A549 (cell line): ENCODE measurements around the gene ARAP2. TPM values are rescaled to one million over a fixed set of nuclear protein-coding genes. Genes with fewer than 3 reads are reported as not detected.

ENCODE experiments used
- ATAC-seq, 2 experiments: fragments of 200-7000 bp in 1 of 2; fragments of >200 bp in 1 of 2; cut with Nextera tagmentation in 1 of 2; cut with Tn5 transposase in 1 of 2; 3 replicates each; pipeline versions ENCODE4 v1.8.0 to v1.9.1; 2018 to 2020; ENCODE audit warnings: mild to moderate bottlenecking in 1 of 2, moderate library complexity in 1 of 2
- CTCF ChIA-PET: fragments of 300-600 bp; sonication (Branson Sonifier 250); formaldehyde crosslinking; extraction: SDS; loops from one replicate; lab custom pipeline; 2021; ENCODE audit warnings: antibody characterized with exemption, inconsistent platforms; lab: Yijun Ruan, JAX
- POLR2A ChIA-PET: fragments of 350-600 bp; formaldehyde crosslinking; extraction: SDS; loops from one replicate; lab custom pipeline; 2021; ENCODE audit warnings: antibody characterized with exemption, inconsistent platforms; lab: Yijun Ruan, JAX
- DNase-seq, 2 experiments: peaks; one replicate each; pipeline versions ENCODE4 v3.0.0 to v3.0.0-alpha.2; 2011 to 2016; ENCODE audit warnings: low read depth in 1 of 2, low spot score in 1 of 2
- FAIRE-seq: peaks from 2 replicates; lab custom pipeline; 2011; peaks lifted over from hg19 to GRCh38; lab: Jason Lieb, UNC
- H3K27ac ChIP-seq, 2 experiments: fragments of >200 bp; sonication (Bioruptor Twin); formaldehyde crosslinking; 3 replicates each; pipeline ENCODE4 v1.5.1; 2016 to 2017
- H3K4me1 ChIP-seq: fragments of >200 bp; sonication (Bioruptor Twin); formaldehyde crosslinking; 3 replicates; pipeline ENCODE4 v1.6.1; 2016
- H3K4me2 ChIP-seq: fragments of >200 bp; sonication (Bioruptor Twin); formaldehyde crosslinking; 3 replicates; pipeline ENCODE4 v1.6.1; 2016
- H3K4me3 ChIP-seq: fragments of >200 bp; sonication (Bioruptor Twin); formaldehyde crosslinking; 3 replicates; pipeline ENCODE4 v1.5.1; 2016
- H3K9me3 ChIP-seq: fragments of >200 bp; sonication (Bioruptor Twin); formaldehyde crosslinking; 3 replicates; pipeline ENCODE4 v1.6.1; 2016
- CBX2 ChIP-seq: fragments of 200-600 bp; sonication (generic); IDR thresholded peaks from 2 replicates; pipeline ENCODE4 v1.6.1; 2016; ENCODE audit warnings: low read depth, mild to moderate bottlenecking, borderline replicate concordance
- EHMT2 ChIP-seq: fragments of 200-600 bp; sonication (generic); IDR thresholded peaks from 2 replicates; pipeline ENCODE4 v1.6.1; 2016; ENCODE audit warnings: antibody characterized with exemption, low read depth, mild to moderate bottlenecking, moderate library complexity
- EP300 ChIP-seq, 2 experiments: fragments of >200 bp; sonication (Bioruptor Twin); formaldehyde crosslinking; IDR thresholded peaks; 2 replicates in 1 of 2; 3 replicates in 1 of 2; pipeline ENCODE4 v1.6.1; 2016 to 2017
- FOSB ChIP-seq: fragments of 250-450 bp; sonication (Bioruptor Pico); IDR thresholded peaks from 2 replicates; pipeline ENCODE4 v1.5.0; 2020; ENCODE audit warnings: mild to moderate bottlenecking, moderate library complexity
- FOSL2 ChIP-seq, 2 experiments: fragments of 450-650 bp in 1 of 2; fragments of >200 bp in 1 of 2; sonication (Bioruptor Twin) in 1 of 2; formaldehyde crosslinking; IDR thresholded peaks; 2 replicates each; pipeline versions ENCODE4 v1.5.0 to v1.6.1; 2016 to 2020; ENCODE audit warnings: mild to moderate bottlenecking in 1 of 2, moderate library complexity in 1 of 2
- HOXA7 ChIP-seq: fragments of 250-450 bp; sonication (Bioruptor Pico); IDR thresholded peaks from 2 replicates; pipeline ENCODE4 v1.5.0; 2020; ENCODE audit warnings: mild to moderate bottlenecking, moderate library complexity
- HOXB5 ChIP-seq: fragments of 250-450 bp; sonication (Bioruptor Pico); IDR thresholded peaks from 2 replicates; pipeline ENCODE4 v1.5.0; 2020; ENCODE audit warnings: mild to moderate bottlenecking, moderate library complexity
- KDM5A ChIP-seq: fragments of 200-600 bp; sonication (generic); IDR thresholded peaks from 2 replicates; pipeline ENCODE4 v1.6.1; 2016; ENCODE audit warnings: antibody characterized with exemption, mild to moderate bottlenecking
- MAFK ChIP-seq: fragments of 450-650 bp; IDR thresholded peaks from 2 replicates; pipeline ENCODE4 v1.6.1; 2014; ENCODE audit not compliant: partially characterized antibody
- MAZ ChIP-seq: fragments of 150-350 bp; IDR thresholded peaks from 2 replicates; pipeline ENCODE4 v1.6.1; 2014; ENCODE audit warnings: antibody characterized with exemption, low read depth, low read length, borderline replicate concordance
- MYC ChIP-seq: IDR thresholded peaks from 2 replicates; pipeline ENCODE4 v1.6.1; 2012; ENCODE audit warnings: mild to moderate bottlenecking, inconsistent platforms, low read length, improper control_type of control experiment, borderline replicate concordance
- NFE2L2 ChIP-seq: fragments of 150-350 bp; conservative IDR thresholded peaks from 2 replicates; pipeline ENCODE4 v1.6.1; 2014; ENCODE audit warnings: low read length
- PBX3 ChIP-seq: IDR thresholded peaks from 2 replicates; pipeline ENCODE4 v1.6.1; 2012
- POLR2A ChIP-seq: IDR thresholded peaks from 2 replicates; pipeline ENCODE4 v1.6.1; 2012; ENCODE audit warnings: mild to moderate bottlenecking, low read length
- ZC3H11A ChIP-seq: fragments of 450-650 bp; IDR thresholded peaks from 2 replicates; pipeline ENCODE4 v1.6.1; 2014; ENCODE audit warnings: antibody characterized with exemption, mild to moderate bottlenecking
- ZNF302 ChIP-seq: fragments of 250-450 bp; sonication (Bioruptor Pico); IDR thresholded peaks from 2 replicates; pipeline ENCODE4 v1.9.0; 2021; ENCODE audit warnings: inconsistent platforms, mild to moderate bottlenecking, moderate library complexity
- ZSCAN20 ChIP-seq: fragments of 250-450 bp; sonication (Bioruptor Pico); IDR thresholded peaks from 2 replicates; pipeline ENCODE4 v1.8.0; 2022; ENCODE audit warnings: mild to moderate bottlenecking, moderate library complexity
- WGBS: methylation state at CpG from one replicate; pipeline ENCODE4 v1.1.6; 2017; ENCODE audit errors: missing lambda C conversion rate; 5-methylcytosine and 5-hydroxymethylcytosine counted together
- polyA plus RNA-seq, 4 experiments: library from polyadenylated mRNA; depleted of rRNA in 3 of 4; stranded (reverse); fragments of >200 nt; fragmentation: RNase III in 1 of 4; extraction: RNeasy Plus Mini Kit Qiagen cat#74134 plus additional on column Dnase treatment in 1 of 4; gene quantifications; 2 replicates in 3 of 4; 3 replicates in 1 of 4; pipeline ENCODE4 v1.2.3, GENCODE V29; 2011 to 2017
- TF ChIP-seq, protein P1 (sequence below): IDR thresholded peaks from 2 replicates; pipeline ENCODE4 v1.6.1; 2012; ENCODE audit warnings: low read depth, borderline replicate concordance
- TF ChIP-seq, protein P2 (sequence below): fragments of >200 bp; sonication (Bioruptor Twin); formaldehyde crosslinking; IDR thresholded peaks from 3 replicates; pipeline ENCODE4 v1.5.1; 2016
- TF ChIP-seq, protein P3 (sequence below): fragments of 150-350 bp; IDR thresholded peaks from 2 replicates; pipeline ENCODE4 v1.6.1; 2014; ENCODE audit warnings: low read depth, mild to moderate bottlenecking, low read length

The ARAP2 gene
- polyA plus RNA-seq, 2 of the 4 experiments (the other 2 are of a cell fraction) = 0.34 to 0.75 TPM

DNA sequence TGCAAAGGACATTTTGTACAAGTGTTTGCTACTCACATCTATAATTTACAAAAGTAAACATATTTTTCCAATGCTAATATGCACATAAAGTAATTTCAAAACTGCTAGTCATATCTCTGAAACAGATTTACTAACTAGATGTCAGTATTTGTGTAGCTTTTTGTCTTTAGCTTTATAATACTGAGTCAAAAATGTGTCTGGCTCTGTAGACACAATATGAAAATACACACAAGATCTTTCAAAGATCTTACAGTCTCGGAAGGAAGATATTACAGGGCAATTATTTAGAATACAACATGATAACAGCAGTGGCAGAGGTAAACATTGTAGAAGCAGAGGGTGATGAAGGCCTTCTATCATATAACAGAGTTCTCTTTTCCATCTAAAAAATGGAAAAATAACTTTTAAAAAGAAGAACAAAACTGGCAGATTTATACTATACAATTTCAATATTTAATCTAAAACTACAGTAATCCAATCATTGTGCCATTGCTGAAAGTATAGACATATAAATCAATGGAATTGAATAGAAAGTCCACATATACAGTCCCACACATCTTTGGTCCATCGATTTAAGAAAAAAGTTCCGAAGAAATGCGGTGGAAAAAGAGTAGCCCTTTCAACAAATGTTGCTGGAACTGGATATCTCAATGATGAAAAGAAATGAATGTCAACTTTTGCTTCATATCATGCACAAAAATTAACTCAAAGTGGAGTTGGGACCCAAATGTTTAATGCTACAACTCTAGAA lies 29.4 kb downstream of the ARAP2 start:
- no peaks in the 10 kb centered on the region for H3K9me3 ChIP-seq
- H3K4me3 ChIP-seq = no peak overlapping the region
- TF ChIP-seq, protein P1, sequence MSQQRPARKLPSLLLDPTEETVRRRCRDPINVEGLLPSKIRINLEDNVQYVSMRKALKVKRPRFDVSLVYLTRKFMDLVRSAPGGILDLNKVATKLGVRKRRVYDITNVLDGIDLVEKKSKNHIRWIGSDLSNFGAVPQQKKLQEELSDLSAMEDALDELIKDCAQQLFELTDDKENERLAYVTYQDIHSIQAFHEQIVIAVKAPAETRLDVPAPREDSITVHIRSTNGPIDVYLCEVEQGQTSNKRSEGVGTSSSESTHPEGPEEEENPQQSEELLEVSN = no peak
- no peak for TF ChIP-seq FOSL2 (IDR thresholded peaks at IDR 0.05)
- no peak for TF ChIP-seq FOSL2 (CRISPR knock-in tag; IDR thresholded peaks at IDR 0.05)
- no peak for TF ChIP-seq KDM5A
- no peak for TF ChIP-seq CBX2
- TF ChIP-seq EHMT2 = no peak
- TF ChIP-seq EP300 (IDR thresholded peaks at IDR 0.05) = no peak
- TF ChIP-seq NFE2L2 = no peak
- no peak for TF ChIP-seq ZNF302 (CRISPR knock-in tag)
- TF ChIP-seq, protein P2, sequence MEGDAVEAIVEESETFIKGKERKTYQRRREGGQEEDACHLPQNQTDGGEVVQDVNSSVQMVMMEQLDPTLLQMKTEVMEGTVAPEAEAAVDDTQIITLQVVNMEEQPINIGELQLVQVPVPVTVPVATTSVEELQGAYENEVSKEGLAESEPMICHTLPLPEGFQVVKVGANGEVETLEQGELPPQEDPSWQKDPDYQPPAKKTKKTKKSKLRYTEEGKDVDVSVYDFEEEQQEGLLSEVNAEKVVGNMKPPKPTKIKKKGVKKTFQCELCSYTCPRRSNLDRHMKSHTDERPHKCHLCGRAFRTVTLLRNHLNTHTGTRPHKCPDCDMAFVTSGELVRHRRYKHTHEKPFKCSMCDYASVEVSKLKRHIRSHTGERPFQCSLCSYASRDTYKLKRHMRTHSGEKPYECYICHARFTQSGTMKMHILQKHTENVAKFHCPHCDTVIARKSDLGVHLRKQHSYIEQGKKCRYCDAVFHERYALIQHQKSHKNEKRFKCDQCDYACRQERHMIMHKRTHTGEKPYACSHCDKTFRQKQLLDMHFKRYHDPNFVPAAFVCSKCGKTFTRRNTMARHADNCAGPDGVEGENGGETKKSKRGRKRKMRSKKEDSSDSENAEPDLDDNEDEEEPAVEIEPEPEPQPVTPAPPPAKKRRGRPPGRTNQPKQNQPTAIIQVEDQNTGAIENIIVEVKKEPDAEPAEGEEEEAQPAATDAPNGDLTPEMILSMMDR = no peak
- no peak for TF ChIP-seq ZC3H11A
- TF ChIP-seq MAFK = no peak
- TF ChIP-seq, protein P3, sequence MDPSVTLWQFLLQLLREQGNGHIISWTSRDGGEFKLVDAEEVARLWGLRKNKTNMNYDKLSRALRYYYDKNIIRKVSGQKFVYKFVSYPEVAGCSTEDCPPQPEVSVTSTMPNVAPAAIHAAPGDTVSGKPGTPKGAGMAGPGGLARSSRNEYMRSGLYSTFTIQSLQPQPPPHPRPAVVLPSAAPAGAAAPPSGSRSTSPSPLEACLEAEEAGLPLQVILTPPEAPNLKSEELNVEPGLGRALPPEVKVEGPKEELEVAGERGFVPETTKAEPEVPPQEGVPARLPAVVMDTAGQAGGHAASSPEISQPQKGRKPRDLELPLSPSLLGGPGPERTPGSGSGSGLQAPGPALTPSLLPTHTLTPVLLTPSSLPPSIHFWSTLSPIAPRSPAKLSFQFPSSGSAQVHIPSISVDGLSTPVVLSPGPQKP = no peak
- no peak for TF ChIP-seq ZSCAN20 (CRISPR knock-in tag)
- TF ChIP-seq MYC = no peak
- no peak for TF ChIP-seq POLR2A
- TF ChIP-seq HOXB5 = no peak
- TF ChIP-seq MAZ = no peak
- TF ChIP-seq FOSB (CRISPR knock-in tag) = no peak
- FAIRE-seq (no peak), DNase-seq (no peak), ATAC-seq (no peak)
- no peaks in the 10 kb centered on the region for H3K4me1 ChIP-seq
- ChIA-PET POLR2A (no interaction called here), CTCF (no interaction called here)
- no peak overlapping the region for H3K27ac ChIP-seq
- 15% methylated on average over 4 of the region's 4 CpGs for WGBS
- H3K4me2 ChIP-seq = no peak overlapping the region

DNA sequence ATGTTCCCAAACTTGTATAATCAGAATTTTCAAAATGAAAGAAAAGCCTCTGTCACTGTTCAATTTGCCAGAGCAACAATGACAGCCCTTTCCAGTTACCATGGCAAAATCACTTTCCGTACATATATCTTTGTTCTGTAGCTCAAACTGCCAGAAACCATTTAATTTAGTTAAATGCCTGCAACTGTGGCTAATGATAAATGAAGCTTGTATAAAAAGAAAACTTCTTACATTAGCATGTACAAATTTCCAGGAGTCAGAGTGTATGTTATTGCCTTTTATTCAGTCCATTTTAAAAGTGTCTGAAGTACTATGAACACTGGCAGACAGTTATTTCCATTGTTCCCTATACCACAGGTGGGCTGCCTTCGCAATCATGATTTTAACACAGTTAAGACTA lies 30.3 kb downstream of the ARAP2 start:
- CTCF ChIA-PET = no interaction called here
- H3K27ac ChIP-seq = no peak overlapping the region
- ATAC-seq = no peak
- no peaks in the 10 kb centered on the region for H3K9me3 ChIP-seq
- TF ChIP-seq PBX3 (no peak), HOXA7 (CRISPR knock-in tag) (no peak), MAZ (no peak)
- H3K4me2 ChIP-seq = no peak overlapping the region
- FAIRE-seq = no peak
- 48% methylated on average over 2 of the region's 2 CpGs for WGBS
- H3K4me1 ChIP-seq = no peaks in the 10 kb centered on the region
- POLR2A ChIA-PET = no interaction called here
- DNase-seq = no peak
- no peak overlapping the region for H3K4me3 ChIP-seq
